ENCODE measurements around the gene RARA. TPM values are rescaled to one million over a fixed set of nuclear protein-coding genes. Genes with fewer than 3 reads are reported as not detected.
"Not testable (repeated sequence)": the region's sequence is repeated elsewhere in the genome, so short reads cannot be mapped to it uniquely, and the experiment has no call there.

The RARA gene
- total RNA-seq, 1 donor from 2014 or later, result 21.3 TPM

DNA sequence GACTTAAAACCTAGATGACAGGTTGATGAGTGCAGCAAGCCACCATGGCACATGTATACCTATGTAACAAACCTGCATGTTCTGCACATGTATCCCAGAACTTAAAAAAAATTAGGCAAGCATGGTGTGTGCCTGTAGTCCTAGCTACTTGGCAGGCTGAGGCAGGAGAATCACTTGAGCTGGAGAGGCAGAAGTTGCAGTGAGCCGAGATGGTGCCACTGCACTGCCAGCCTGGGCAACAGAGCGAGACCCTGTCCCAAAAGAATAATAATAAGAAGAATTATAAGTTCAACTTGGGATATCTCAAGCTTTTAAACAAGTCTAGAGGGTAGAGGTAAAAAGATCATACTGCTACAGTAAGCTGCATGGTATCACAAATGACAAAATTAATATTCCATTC lies 11.5 kb upstream of the RARA start:
- DNase-seq (ENCODE audit: low spot score) (no peak), ATAC-seq (no peak)

DNA sequence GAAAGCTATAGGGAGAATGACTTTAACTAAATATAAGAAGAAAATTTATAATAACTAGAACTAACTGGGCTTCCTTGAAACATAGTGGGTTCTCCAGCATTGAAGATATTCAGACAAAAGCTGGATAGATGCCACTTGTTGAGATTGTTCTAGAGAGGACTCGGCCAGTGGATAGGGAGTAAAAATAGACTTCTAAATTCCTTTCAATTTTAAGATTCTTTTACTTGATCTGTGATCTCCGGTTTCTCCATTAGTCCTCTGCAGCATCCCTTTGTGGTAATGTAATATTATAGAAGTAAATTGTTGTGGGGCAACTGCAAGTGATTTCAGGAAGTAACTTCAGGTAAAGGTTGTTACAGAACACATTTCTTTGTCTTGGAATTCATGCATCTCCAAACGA lies 10.3 kb upstream of the RARA start:
- DNase-seq (ENCODE audit: low spot score) (no peak), ATAC-seq (no peak)

DNA sequence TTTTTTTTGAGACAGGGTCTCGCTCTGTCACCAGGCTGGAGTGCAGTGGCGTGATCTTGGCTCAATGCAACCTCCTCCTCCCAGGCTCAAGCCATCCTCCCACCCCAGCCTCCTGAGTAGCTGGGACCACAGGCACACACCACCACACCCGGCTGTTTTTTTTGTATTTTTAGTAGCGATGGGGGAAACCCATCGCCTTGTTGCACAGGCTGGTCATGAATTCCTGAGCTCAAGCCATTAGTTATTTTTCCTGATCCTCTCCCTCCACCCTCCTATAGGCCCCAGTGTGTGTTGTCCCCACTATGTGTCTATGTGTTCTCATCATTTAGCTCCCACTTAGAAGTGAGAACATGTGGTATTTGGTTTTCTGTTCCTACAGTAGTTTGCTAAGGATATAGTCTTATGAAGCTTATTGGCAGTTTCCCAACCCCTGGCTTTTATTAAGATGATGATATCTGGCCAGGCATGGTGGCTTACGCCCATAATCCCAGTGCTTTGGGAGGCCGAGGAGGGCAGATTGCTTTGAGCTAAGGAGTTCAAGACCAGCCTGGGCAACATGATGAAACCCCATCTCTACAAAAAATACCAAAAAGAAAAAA lies 9.7 kb upstream of the RARA start:
- ATAC-seq; DNase-seq (ENCODE audit: low spot score): not testable (repeated sequence)

DNA sequence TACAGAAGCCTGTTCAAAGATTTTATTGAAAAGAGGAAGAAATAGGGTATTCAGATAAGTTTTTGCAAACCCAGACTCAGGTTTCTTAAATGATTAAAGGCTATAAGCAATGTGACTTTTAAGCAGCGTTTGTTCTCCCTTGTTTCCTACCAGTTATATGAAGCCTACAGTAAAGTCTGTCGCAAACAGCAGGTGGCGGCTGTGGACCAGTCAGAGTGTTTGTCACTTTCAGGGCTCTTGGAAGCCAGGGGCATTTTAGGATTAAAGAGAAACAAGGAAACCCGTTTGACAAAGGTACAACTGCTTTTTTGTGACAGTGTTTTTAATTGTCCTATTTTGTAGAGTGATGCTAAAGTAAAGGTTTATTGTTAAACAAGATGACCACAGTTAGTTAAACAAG lies 7.7 kb upstream of the RARA start:
- peak; percentile 79 for ATAC-seq
- no peak for DNase-seq (ENCODE audit: low spot score)

DNA sequence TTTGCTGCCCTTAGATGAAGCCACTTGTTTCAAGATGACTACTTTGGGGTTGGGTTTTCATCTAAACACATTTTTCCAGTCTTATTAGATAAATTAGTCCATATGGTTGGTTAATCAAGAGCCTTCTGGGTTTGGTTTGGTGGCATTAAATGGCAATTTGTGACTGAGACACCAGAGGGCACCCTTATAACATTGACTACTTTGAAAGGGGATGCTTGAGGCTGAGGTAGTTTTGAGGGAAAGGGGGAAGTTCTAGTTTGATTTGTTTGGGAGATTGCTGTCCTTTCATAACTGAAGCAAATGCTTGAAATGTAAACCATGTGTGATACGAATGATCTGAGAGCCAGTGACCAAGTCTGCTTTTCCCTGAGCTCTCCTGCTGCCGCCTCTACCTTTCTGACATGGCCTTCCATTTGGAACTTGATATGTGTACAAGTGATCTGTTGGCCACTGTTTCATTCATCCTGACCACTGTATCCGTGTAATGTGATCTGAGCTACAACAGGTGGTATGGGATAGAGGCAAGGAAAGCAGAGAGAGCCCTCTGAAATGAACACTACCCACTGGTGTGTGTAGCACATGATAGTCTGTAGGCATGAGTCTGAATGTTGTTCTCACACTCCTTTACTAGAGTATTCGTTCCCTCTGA lies 5.8 kb upstream of the RARA start:
- ATAC-seq (peak; percentile 86), DNase-seq (ENCODE audit: low spot score) (no peak)

DNA sequence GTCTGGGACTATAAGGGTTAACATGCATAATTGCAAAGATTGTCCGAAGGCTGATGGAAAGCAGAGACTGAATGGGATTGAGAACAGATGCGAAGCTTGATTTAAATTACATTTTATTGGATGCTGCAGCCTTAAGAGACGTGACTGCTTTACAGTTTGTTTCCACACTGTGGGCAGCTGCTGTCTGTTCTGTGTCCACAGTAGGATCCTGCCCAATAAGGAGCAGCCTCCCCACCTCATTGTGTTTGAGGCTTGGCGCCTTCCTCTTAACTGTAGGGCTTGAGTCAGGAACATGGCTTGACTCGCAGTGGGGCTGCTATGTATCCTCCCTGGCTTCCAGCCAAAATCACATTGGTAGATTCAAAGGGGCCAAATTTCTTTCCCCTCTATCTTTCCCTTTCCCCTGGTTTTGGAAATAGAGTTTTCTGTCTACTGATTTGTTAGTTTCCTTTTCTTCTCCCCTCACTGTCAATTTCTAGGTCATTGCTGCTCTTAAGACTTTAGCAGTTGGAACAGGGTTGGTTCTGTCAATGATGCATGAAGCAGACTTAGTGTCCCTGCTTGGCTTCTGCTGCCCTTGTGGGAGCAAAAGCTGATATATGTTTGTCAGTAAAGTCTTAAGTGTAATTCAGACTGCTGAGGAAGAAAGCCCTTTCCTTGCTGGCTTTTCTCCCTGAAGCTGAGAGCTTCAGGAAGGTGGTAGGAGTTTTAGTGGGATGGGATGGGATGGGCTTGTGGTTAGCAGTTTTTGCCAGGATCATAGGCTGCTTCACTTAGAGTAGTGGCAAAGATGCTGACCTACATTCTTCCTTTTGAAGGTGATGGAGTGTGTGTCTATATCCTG lies 5.0 kb upstream of the RARA start:
- DNase-seq (ENCODE audit: low spot score), result no peak
- no peak for ATAC-seq

DNA sequence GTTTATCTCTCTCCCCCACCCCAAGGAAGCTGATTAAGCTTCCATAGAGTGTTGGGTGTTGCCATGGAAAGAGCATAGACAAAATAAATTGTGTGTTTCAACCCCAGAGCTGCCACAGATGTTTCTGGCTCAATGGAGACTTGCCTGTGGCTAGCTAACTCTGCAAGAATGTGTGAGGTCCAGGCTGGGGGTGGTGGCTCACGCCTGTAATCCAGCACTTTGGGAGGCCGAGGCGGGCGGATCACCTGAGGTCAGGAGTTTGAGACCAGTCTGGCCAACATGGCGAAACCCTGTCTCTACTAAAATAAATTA lies 4.5 kb upstream of the RARA start:
- not testable (repeated sequence) for ATAC-seq; DNase-seq (ENCODE audit: low spot score)

DNA sequence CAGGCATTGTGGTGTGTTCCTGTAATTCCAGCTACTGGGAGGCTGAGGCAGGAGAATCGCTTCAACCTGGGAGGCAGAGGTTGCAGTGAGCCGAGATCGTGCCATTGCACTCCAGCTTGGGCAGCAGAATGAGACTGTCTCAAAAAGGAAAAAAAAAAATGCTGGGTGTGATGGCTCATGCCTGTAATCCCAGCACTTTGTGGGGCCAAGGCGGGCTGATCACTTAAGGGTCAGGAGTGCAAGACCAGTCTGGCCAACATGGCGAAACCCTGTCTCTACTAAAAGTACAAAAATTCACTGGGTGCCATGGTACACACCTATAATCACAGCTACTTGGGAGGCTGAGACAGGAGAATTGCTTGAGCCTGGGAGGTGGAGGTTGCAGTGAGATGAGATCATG lies 4.1 kb upstream of the RARA start:
- not testable (repeated sequence) for ATAC-seq; DNase-seq (ENCODE audit: low spot score)

DNA sequence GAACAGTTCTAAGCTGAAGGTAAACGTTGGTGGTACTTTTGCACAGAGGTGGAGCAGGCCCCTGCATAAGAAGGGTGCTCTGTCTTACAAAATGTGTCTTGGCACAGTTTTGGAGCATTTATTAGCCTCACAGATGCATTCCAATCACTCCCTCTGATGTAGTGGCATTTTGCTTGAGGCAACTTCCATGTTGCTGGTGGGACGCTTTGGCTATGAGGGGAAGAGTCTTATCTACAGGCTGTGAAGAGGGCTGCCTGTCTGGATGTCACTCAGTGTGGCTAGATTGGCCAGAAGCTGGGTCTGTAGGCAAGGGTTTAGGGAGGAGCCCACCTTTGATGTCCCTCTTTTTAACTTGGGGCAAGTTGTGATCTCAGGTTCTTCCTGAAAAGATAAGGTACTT lies 2.6 kb upstream of the RARA start:
- ATAC-seq (no peak), DNase-seq (ENCODE audit: low spot score) (no peak)

DNA sequence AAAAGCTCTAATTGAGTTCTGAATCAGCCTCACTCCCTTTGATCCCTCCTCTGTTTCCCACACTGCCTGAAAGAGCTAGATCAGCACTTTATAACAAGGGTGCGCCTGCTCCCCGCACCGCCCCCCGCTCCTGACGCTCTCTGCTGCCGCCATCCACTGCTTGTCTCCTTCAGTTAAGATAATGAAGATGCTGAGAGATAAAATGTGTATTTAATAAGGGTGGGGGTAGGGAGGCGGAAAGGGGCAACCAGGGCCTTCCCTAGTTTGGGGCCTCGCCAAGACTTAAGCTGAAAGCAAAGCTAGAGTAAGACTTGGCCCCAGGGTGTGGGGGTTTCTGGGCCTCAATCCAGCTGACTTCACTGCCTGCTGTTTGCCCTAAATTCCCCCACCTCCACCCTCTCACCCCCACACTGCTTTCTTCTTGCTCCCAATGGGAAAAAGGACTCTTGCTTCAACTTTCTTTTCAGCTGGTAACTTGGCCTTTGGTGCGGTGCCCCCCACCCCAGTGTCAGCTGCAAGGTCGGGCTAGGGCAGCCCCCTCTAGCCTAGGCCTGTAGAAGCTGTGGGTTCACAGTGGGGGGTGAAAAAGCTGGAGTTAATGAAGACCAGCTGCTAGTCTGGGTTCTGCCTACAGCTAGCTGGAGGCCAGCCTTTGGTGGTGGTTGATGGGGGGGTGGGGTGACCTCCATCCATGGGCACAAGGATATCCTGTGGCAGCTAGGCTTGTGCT lies 1.8 kb upstream of the RARA start:
- no peak for ATAC-seq
- DNase-seq (ENCODE audit: low spot score), result no peak

DNA sequence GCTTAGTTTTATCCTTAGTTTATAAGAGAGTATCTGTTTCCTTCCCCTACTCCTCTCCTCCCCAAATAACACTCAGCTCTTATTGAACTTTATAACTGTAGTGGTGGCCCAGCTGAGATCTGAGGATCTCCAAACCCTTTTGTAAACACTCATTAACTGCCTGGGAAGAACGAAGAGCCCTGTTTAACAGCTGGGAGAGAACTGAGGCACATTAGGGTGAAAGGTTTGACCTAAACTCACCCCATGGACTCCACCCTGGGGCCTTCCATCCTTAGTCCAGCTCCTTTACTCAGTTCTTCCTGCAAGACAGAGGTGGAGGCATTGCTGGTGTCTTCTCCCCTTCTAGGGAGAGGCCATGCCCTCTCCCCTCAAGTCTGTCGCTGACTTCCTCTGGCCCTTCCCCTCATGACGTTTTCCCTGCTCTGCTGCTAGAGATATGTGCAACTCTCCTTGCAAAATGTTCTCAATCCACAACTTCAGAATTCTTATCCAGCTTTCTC lies 1.2 kb upstream of the RARA start:
- no peak for DNase-seq (ENCODE audit: low spot score)
- ATAC-seq, result peak; percentile 17

DNA sequence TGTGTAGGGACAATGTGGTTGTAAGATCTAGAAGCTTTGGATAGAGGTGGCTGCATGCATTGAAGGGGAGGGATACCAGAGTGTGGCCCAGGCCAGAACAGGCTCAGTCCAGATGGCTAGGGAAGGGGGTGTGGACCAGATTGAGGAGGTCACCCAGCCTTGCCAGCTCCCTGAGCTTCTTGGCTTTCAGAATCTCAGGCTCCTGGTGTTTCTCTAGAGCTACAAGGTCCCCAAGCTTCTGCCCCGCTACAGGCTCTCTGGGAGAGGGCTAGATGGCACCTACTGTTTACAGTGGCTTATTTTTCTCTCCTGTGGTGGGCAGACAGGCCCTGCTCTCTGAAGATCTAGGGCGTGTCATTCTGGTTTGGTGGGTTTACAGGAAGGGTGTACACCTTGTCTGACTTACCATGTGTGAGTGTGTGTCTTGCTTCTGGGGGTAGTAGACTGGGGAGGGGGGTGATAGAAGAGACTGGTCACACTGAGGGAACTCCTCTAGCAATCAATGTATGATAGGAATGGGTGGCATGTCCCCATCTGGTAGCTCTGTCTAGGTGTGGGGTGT lies 1.1 kb downstream of the RARA start:
- DNase-seq (ENCODE audit: low spot score) (no peak), ATAC-seq (no peak)

DNA sequence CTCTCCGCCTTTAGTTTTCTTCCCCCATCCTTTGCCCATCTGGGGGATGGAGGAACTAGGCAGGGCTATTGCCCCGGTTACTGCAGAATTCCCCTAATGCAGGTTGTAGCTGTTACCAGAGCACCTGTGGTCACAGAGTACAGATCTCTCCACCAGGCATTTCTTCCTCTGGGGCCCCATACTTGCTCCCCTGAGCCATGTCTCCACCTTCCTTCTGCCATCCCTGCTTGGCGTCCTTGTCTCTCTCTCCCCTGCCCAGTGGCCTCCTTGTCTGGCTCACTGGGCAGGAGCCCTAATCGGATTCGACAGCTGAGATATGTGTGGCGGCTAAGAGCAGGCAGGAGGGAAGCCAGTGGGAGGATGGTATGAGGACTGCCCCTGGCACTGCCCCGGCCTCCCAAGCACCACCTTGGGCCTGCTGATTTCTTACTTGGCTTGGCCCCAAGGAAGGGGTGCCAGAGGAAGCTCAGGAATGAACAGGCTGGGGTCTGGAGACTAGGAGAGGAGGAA lies 2.0 kb downstream of the RARA start:
- DNase-seq (ENCODE audit: low spot score) (no peak), ATAC-seq (no peak)

DNA sequence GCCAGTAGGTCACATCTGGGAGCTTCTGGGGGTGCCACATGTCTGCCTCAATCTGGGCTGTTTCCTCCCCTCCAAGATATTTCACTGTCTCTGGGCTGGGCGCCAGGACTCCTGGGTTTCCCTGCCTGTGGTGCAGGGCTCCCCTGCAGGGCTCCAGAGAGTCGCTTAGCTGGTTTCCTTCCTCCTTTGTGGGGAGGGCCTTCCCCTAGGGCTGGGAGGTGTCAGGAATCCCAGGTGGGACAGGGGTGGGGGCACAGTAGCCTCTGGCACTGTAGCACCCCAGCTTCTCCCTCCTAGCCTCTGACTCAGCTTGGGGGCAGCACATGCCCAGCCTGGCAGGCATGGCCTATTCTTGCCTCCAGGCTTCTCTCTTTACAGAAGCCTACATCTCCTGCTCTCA lies 2.6 kb downstream of the RARA start:
- DNase-seq (ENCODE audit: low spot score) (no peak), ATAC-seq (no peak)

DNA sequence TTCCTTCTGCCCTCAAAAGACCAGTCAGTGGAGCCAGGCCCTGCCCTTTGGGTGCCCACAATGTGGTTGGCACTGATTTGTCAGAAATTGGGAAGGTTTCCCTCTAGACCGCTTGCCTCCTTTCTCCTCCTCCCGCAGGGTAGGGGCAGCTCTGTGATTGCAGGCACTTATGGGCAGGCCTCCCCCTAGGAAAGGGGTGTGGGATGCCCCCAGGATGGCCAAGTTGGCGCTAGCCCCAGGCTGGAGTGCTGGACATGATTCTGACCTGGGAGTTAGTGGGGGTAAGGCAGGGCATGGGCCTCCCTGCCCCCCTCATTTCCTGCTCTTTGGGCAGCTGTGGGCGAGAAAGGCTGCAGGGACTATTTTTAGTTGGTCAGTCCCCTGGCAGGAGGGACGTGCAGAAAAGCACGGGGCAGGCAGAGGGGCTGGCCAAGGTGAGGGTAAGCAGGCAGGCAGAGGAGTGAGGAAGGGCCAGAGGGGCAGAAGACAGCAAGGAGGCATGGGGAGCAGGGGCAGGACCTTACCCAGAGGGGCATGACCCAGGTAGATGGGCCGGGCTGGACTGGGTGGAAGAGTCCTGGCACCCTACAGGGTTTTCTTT lies 3.3 kb downstream of the RARA start:
- ATAC-seq (no peak), DNase-seq (ENCODE audit: low spot score) (no peak)

DNA sequence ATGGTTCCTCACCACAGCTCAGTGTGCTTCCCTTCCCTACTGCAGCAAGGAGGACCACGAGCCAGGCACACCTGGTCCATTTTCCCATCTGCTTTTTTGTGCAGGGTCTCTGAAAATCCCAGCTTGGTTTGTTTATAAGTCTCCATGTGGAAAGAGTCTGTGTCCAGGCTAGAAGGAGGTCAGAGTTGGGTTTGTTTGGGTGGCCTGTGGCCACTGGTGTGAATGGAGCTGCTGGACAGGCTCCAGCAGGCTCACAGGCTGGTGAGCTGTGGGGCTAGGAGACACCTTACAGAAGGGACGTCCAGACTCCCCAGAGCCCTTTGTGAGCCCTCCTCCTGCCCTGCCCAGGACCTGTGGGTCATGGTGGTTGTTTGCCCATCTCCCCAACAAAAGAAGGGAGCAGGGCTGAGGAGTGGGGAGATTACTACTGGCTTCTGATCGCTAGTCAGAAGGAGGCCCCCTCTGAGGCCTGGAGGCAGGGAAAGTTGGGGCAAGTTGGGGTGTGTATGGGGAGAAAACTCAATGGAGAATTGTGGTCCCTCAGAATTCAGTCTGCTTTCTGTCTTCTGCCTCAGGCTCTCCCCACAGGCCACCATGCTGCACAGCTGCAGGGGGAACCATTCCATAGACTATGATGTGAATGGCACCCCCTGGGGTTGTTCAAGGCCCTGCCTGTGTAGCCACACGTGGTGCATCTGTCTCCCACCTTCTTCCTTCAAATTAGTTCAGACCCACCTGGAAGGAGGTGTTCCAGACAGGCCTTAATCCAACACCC lies 4.1 kb downstream of the RARA start:
- DNase-seq (ENCODE audit: low spot score) (no peak), ATAC-seq (peak; percentile 51)

DNA sequence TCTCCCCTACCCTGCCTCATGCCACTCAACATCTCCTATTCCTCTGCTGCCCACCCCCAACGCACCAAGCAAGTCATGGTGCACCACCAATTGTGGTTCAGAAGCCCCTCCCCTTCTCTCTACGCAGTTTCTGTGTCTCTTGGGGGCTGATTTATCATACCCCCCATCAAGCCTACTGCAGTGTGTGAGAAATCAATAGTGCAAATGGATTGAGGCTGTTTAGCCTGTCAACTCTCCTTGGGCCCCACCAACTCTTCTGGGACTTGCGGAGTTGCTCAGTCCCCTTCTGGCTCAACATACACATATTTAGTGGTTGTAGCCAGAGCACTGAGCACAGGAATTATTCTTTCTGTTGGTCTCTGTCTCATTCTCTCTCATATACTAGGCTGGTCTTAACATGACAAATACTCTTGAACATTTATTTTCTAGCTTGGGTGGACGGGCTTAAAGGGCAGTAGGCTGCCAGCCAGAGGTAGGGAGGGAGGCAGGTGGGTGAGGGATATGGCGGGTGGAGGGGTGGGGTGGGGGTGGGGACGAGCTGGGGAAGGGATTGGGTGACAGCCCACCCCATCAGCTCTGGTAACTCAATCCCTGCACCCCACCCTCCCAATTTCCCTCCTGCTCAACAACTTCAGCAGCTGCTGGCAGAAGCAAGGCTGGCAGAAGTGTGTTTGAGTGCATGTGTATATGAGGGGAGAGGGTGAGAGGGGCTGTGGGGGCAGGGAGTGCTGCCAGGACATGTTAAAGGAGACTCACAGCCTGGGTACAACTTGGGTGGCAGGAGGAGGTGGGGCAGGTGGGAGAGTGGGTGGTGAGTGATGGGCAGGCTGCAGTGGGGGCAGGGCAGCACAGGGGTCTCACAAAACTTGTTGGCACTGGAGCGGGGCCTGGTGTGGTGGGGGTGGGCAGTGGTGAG lies 4.9 kb downstream of the RARA start:
- no peak for ATAC-seq
- no peak for DNase-seq (ENCODE audit: low spot score)

DNA sequence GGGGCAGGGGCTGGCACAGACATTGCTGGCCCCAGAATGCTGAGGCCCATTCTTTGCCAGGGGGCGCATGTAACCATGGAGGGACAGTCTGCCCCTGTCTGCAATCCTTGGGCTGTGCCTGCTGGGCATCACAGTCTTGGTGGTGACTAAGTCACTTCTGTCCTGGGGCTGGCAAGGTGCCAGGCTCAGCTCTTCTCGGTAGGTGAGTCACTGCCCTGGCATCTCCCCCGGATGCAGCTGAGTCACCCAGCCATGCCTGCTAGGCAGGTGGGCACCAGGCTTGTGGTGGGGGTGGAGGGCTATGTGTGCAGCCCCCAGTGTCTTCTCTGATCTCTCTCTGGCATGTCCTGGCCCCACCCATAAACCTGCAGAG lies 5.6 kb downstream of the RARA start:
- ATAC-seq (no peak), DNase-seq (ENCODE audit: low spot score) (no peak)

DNA sequence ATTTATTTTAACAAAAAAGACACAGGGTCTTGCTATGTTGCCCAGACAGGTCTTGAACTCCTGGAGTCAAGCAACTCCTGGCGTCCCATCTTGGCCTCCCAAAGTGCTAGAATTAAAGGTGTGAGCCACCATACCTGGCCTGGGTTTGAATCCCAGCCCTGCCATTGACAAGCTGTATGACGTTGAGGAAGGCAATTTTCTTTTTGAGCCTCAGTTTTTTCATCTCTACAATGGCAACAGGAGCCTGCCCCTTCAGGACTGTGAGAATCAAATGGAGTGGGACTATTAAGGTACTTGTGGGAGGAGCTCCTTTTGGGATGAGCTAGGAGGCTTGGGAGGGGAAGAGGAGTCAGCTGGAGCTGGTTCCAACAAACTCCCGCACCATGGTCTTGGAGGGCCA lies 6.2 kb downstream of the RARA start:
- no peak for ATAC-seq
- DNase-seq (ENCODE audit: low spot score), result no peak

All from left lobe of liver (tissue), 2 donors.